RWPE2 (cell line): Measurements from ENCODE around the gene CHD2.

Experiments used
- ATAC-seq: fragments of 200-7000 bp; cut with Tn5 transposase; 3 replicates; pipeline ENCODE4 v1.9.1; 2021; ENCODE audit warnings: low read depth
- DNase-seq: peaks from one replicate; pipeline ENCODE4 v3.0.0-alpha.2; 2020; ENCODE audit warnings: low spot score
- H3K27ac ChIP-seq: fragments of 450-650 bp; 2 replicates; pipeline ENCODE4 v1.5.1; 2017; ENCODE audit warnings: mild to moderate bottlenecking; ENCODE audit not compliant: poor library complexity, severe bottlenecking
- H3K27me3 ChIP-seq: fragments of 250-450 bp; sonication (Bioruptor Pico); 2 replicates; pipeline ENCODE4 v1.5.1; 2021; ENCODE audit warnings: mild to moderate bottlenecking, moderate library complexity; ENCODE audit not compliant: insufficient read depth, poor library complexity, severe bottlenecking
- H3K36me3 ChIP-seq: fragments of 250-450 bp; sonication (Bioruptor Pico); 2 replicates; pipeline ENCODE4 v1.5.1; 2020; ENCODE audit warnings: low read depth, mild to moderate bottlenecking, moderate library complexity
- H3K4me1 ChIP-seq: fragments of 250-450 bp; sonication (Bioruptor Pico); 2 replicates; pipeline ENCODE4 v1.5.1; 2021; ENCODE audit warnings: mild to moderate bottlenecking, moderate library complexity; ENCODE audit not compliant: insufficient read depth, poor library complexity, severe bottlenecking
- H3K4me3 ChIP-seq: fragments of 250-450 bp; sonication (Bioruptor Pico); 2 replicates; pipeline ENCODE4 v1.5.1; 2021; ENCODE audit warnings: mild to moderate bottlenecking, moderate library complexity; ENCODE audit not compliant: severe bottlenecking
- H3K9me3 ChIP-seq: fragments of 250-450 bp; sonication (Bioruptor Pico); 2 replicates; pipeline ENCODE4 v1.5.1; 2021; ENCODE audit warnings: mild to moderate bottlenecking, moderate library complexity; ENCODE audit not compliant: severe bottlenecking
- TF ChIP-seq, protein P1 (sequence below): fragments of 450-650 bp; IDR thresholded peaks from one replicate; pipeline ENCODE4 v1.5.1; 2017; ENCODE audit warnings: mild to moderate bottlenecking, moderate library complexity; ENCODE audit not compliant: poor library complexity, severe bottlenecking

The CHD2 gene

DNA sequence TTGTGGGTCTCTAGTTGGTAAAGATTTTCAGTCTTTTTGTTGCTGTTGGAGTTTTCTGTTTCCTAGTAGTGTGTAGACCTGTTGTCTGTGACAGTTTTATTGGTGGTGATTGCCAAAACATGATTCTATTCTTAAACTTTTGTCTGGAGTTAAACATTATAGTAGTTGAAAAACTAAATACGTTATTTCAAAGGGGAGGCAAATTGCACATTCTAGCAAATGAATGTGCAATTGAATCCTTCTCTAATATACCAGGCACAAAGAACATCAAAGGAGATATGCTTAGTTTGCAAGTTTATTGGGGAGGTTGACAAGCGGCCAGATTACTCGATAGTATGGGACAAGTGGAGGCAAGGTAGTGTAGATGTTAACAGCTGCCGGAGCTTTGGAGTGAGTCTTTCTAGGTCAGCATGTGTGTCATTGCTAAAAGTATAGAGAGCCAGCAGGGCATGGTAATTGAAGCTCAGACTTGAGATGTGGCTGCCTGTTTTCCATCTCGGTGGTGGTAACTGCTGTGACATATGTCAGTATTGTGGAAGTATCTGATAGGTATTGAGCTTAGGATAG, 20.6 kb downstream of the CHD2 start:
- Histone ChIP-seq H3K27me3 (no peaks in the 10 kb centered on the region), H3K9me3 (no peaks in the 10 kb centered on the region), H3K27ac (peak overlapping the region; percentile 86), H3K4me3 (no peak overlapping the region), H3K36me3 (peaks cover 83% of the 10 kb centered on the region), H3K4me1 (peaks cover 64% of the 10 kb centered on the region)
- DNase-seq (no peak), ATAC-seq (peak; percentile 1; the same call in 2 of the 3 replicates)
- TF ChIP-seq, protein P1, sequence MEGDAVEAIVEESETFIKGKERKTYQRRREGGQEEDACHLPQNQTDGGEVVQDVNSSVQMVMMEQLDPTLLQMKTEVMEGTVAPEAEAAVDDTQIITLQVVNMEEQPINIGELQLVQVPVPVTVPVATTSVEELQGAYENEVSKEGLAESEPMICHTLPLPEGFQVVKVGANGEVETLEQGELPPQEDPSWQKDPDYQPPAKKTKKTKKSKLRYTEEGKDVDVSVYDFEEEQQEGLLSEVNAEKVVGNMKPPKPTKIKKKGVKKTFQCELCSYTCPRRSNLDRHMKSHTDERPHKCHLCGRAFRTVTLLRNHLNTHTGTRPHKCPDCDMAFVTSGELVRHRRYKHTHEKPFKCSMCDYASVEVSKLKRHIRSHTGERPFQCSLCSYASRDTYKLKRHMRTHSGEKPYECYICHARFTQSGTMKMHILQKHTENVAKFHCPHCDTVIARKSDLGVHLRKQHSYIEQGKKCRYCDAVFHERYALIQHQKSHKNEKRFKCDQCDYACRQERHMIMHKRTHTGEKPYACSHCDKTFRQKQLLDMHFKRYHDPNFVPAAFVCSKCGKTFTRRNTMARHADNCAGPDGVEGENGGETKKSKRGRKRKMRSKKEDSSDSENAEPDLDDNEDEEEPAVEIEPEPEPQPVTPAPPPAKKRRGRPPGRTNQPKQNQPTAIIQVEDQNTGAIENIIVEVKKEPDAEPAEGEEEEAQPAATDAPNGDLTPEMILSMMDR = no peak

- peaks cover 56% of the 10 kb centered on the region for H3K4me1 ChIP-seq
- TF ChIP-seq, protein P1 = no peak
- H3K9me3 ChIP-seq = no peaks in the 10 kb centered on the region
- no peaks in the 10 kb centered on the region for H3K27me3 ChIP-seq
- no peak overlapping the region for H3K4me3 ChIP-seq
- peaks cover 83% of the 10 kb centered on the region for H3K36me3 ChIP-seq
- ATAC-seq = peak; percentile 91
- DNase-seq = no peak
- H3K27ac ChIP-seq = peak overlapping the region; percentile 86
Observed at GRCh38 chr15:92921215-92922131, 21.3 kb downstream of the CHD2 start.

- TF ChIP-seq, protein P1 = no peak
- H3K27me3 ChIP-seq = no peaks in the 10 kb centered on the region
- H3K27ac ChIP-seq = peak overlapping the region; percentile 86
- no peak for DNase-seq
- no peak for ATAC-seq
- H3K36me3 ChIP-seq = peaks cover 83% of the 10 kb centered on the region
- no peak overlapping the region for H3K4me3 ChIP-seq
- no peaks in the 10 kb centered on the region for H3K9me3 ChIP-seq
- H3K4me1 ChIP-seq = peaks cover 49% of the 10 kb centered on the region
Observed at GRCh38 chr15:92922418-92923002, 22.4 kb downstream of the CHD2 start.

DNA sequence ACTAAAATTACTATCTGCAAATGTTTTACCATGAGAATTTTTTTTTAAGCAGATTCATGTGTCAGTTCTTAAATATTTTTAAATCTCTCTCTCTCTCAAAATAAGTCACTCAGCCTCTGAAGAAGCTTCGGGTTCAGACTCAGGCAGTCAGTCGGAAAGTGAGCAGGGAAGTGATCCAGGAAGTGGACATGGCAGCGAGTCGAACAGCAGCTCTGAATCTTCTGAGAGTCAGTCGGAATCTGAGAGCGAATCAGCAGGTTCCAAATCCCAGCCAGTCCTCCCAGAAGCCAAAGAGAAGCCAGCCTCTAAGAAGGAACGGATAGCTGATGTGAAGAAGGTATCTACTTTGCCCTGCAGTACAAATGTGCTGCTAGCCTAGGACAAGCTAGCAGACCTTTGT, 24.1 kb downstream of the CHD2 start:
- peaks cover 47% of the 10 kb centered on the region for H3K4me1 ChIP-seq
- TF ChIP-seq, protein P1 = no peak
- peaks cover 85% of the 10 kb centered on the region for H3K36me3 ChIP-seq
- no peaks in the 10 kb centered on the region for H3K27me3 ChIP-seq
- H3K4me3 ChIP-seq = no peak overlapping the region
- H3K9me3 ChIP-seq = no peaks in the 10 kb centered on the region
- no peak overlapping the region for H3K27ac ChIP-seq
- DNase-seq = no peak
- no peak for ATAC-seq
